GM10847 (cell line): ENCODE data around the gene KIAA1217.

ENCODE experiments used
- POLR2A ChIP-seq: IDR thresholded peaks from 2 replicates; pipeline ENCODE4 v1.6.1; 2011; ENCODE audit not compliant: insufficient read length; ENCODE audit errors: extremely low read depth

Gene KIAA1217

GRCh38 chr10:24502006-24502405 is 293.1 kb downstream of the KIAA1217 start:
- TF ChIP-seq POLR2A = no peak

GRCh38 chr10:24502801-24503460 is 294.0 kb downstream of the KIAA1217 start:
- no peak for TF ChIP-seq POLR2A

GRCh38 chr10:24503461-24504320 is 294.8 kb downstream of the KIAA1217 start:
- no peak for TF ChIP-seq POLR2A

GRCh38 chr10:24505759-24506158 is 296.8 kb downstream of the KIAA1217 start:
- no peak for TF ChIP-seq POLR2A

- no peak for TF ChIP-seq POLR2A
Observed at GRCh38 chr10:24513155-24513554, 304.2 kb downstream of the KIAA1217 start.

GRCh38 chr10:24515481-24515880 is 306.5 kb downstream of the KIAA1217 start:
- no peak for TF ChIP-seq POLR2A

- no peak for TF ChIP-seq POLR2A
Observed at GRCh38 chr10:24518411-24518810, 309.5 kb downstream of the KIAA1217 start.

GRCh38 chr10:24518981-24519597 is 310.2 kb downstream of the KIAA1217 start:
- TF ChIP-seq POLR2A = no peak

- TF ChIP-seq POLR2A = no peak
Observed at GRCh38 chr10:24519950-24520349, 311.0 kb downstream of the KIAA1217 start.

GRCh38 chr10:24524314-24524713 is 315.4 kb downstream of the KIAA1217 start:
- no peak for TF ChIP-seq POLR2A

- no peak for TF ChIP-seq POLR2A
Observed at GRCh38 chr10:24526085-24526649, 317.2 kb downstream of the KIAA1217 start.

GRCh38 chr10:24528946-24529345 is 320.0 kb downstream of the KIAA1217 start:
- TF ChIP-seq POLR2A = no peak

- no peak for TF ChIP-seq POLR2A
Observed at GRCh38 chr10:24531439-24531838, 322.5 kb downstream of the KIAA1217 start.

GRCh38 chr10:24533981-24534380 is 325.0 kb downstream of the KIAA1217 start:
- no peak for TF ChIP-seq POLR2A

GRCh38 chr10:24536636-24537035 is 327.7 kb downstream of the KIAA1217 start:
- TF ChIP-seq POLR2A = no peak
